HG03469 (cell line): Measurements from ENCODE around the gene PLAAT3.
"Not testable (repeated sequence)": the region's sequence is repeated elsewhere in the genome, so short reads cannot be mapped to it uniquely, and the experiment has no call there.

ENCODE experiments used
- ATAC-seq: cut with Tn5 transposase; IDR thresholded peaks from one replicate; pipeline ENCODE4 v1.9.1; 2021; ENCODE audit warnings: mild to moderate bottlenecking, moderate library complexity, moderate number of reproducible peaks; ENCODE audit not compliant: unreplicated experiment

Gene PLAAT3

GRCh38 chr11:63547061-63547460, 67.2 kb downstream of the PLAAT3 start:
- ATAC-seq = no peak

- ATAC-seq = no peak
Observed at GRCh38 chr11:63543711-63544110, 70.5 kb downstream of the PLAAT3 start.

- not testable (repeated sequence) for ATAC-seq
Observed at GRCh38 chr11:63542506-63542905, 71.7 kb downstream of the PLAAT3 start.

GRCh38 chr11:63537293-63538101, 76.7 kb downstream of the PLAAT3 start:
- ATAC-seq = no peak

GRCh38 chr11:63536669-63537292, 77.5 kb downstream of the PLAAT3 start, which contains the start of gene PLAAT4:
Gene PLAAT4, plus strand, starts transcription at chr11:63536808. Its CDS starts 61 bp downstream, at chr11:63536869.
- no peak for ATAC-seq

GRCh38 chr11:63535734-63536133, 78.5 kb downstream of the PLAAT3 start:
- ATAC-seq = no peak

- ATAC-seq = no peak
Observed at GRCh38 chr11:63534895-63535461, 79.3 kb downstream of the PLAAT3 start.

- no peak for ATAC-seq
Observed at GRCh38 chr11:63534076-63534475, 80.2 kb downstream of the PLAAT3 start.

- ATAC-seq = no peak
Observed at GRCh38 chr11:63532799-63533475, 81.3 kb downstream of the PLAAT3 start.

- no peak for ATAC-seq
Observed at GRCh38 chr11:63532117-63532516, 82.1 kb downstream of the PLAAT3 start.

- ATAC-seq = peak; percentile 84
Observed at GRCh38 chr11:63531074-63531792, 83.0 kb downstream of the PLAAT3 start.

- ATAC-seq = no peak
Observed at GRCh38 chr11:63530021-63530420, 84.2 kb downstream of the PLAAT3 start.

- ATAC-seq = not testable (repeated sequence)
Observed at GRCh38 chr11:63529373-63529772, 84.9 kb downstream of the PLAAT3 start.

GRCh38 chr11:63528729-63529278, 85.4 kb downstream of the PLAAT3 start:
- not testable (repeated sequence) for ATAC-seq

- not testable (repeated sequence) for ATAC-seq
Observed at GRCh38 chr11:63528156-63528555, 86.1 kb downstream of the PLAAT3 start.

- ATAC-seq = no peak
Observed at GRCh38 chr11:63527667-63528066, 86.6 kb downstream of the PLAAT3 start.
